Measurements from ENCODE around the gene RPL34. TPM values are rescaled to one million over a fixed set of nuclear protein-coding genes. Genes with fewer than 3 reads are reported as not detected.

Gene RPL34
- total RNA-seq, 1 experiment from 2014 or later = 488 TPM

GRCh38 chr4:108601106-108601505, 19.3 kb upstream of the RPL34 start:
- Histone ChIP-seq H3K4me3 (ENCODE audit: low read depth in 2 of 2, low read length in 2 of 2) (no peak overlapping the region), H3K27ac (ENCODE audit: low read length) (no peak overlapping the region), H3K27me3 (ENCODE audit: control insufficient read depth, insufficient read depth, low read length) (no peaks in the 10 kb centered on the region), H3K36me3 (ENCODE audit: control insufficient read depth, insufficient read depth, low read length) (no peaks in the 10 kb centered on the region), H3K9me3 (ENCODE audit: control insufficient read depth, insufficient read depth, low read depth, low read length) (no peaks in the 10 kb centered on the region), H3K4me1 (ENCODE audit: control insufficient read depth, insufficient read depth, low read length) (no peaks in the 10 kb centered on the region)
- ChIA-PET POLR2A (no interaction called here), CTCF (no interaction called here)
- in situ Hi-C loops (cut with HindIII; ENCODE audit: low pct_unique_long_range_greater_than_20kb, low sequenced_read_pairs) (no loop called here), intact Hi-C loops (cut with micrococcal nuclease; ENCODE audit: unreplicated experiment) (no loop called here)
- ATAC-seq (no peak), DNase-seq (ENCODE audit: low read depth, low spot score) (no peak)
- TF ChIP-seq TCF7L2 (IDR thresholded peaks at IDR 0.05; ENCODE audit: low read depth, low read length) = no peak
- TF ChIP-seq SIN3A (IDR thresholded peaks at IDR 0.05; ENCODE audit: borderline replicate concordance, insufficient read depth, low read depth, low read length) = no peak
- no peak for TF ChIP-seq REST (IDR thresholded peaks at IDR 0.05; ENCODE audit: insufficient read depth in 1 of 2, low read depth in 2 of 2, low read length in 1 of 2)
- no peak for TF ChIP-seq CTCF (IDR thresholded peaks at IDR 0.05)
- TF ChIP-seq POLR2AphosphoS5 (IDR thresholded peaks at IDR 0.05; ENCODE audit: low read depth, low read length) = no peak
- BruUV-seq (replicated peaks) = no TSS peak

GRCh38 chr4:108601532-108601931, 18.8 kb upstream of the RPL34 start:
- Histone ChIP-seq H3K36me3 (ENCODE audit: control insufficient read depth, insufficient read depth, low read length) (no peaks in the 10 kb centered on the region), H3K27ac (ENCODE audit: low read length) (no peak overlapping the region), H3K4me1 (ENCODE audit: control insufficient read depth, insufficient read depth, low read length) (no peaks in the 10 kb centered on the region), H3K4me3 (ENCODE audit: low read depth in 2 of 2, low read length in 2 of 2) (no peak overlapping the region), H3K9me3 (ENCODE audit: control insufficient read depth, insufficient read depth, low read depth, low read length) (no peaks in the 10 kb centered on the region), H3K27me3 (ENCODE audit: control insufficient read depth, insufficient read depth, low read length) (no peaks in the 10 kb centered on the region)
- TF ChIP-seq CTCF (IDR thresholded peaks at IDR 0.05) (no peak), POLR2AphosphoS5 (IDR thresholded peaks at IDR 0.05; ENCODE audit: low read depth, low read length) (no peak), SIN3A (IDR thresholded peaks at IDR 0.05; ENCODE audit: borderline replicate concordance, insufficient read depth, low read depth, low read length) (no peak), TCF7L2 (IDR thresholded peaks at IDR 0.05; ENCODE audit: low read depth, low read length) (no peak), REST (IDR thresholded peaks at IDR 0.05; ENCODE audit: insufficient read depth in 1 of 2, low read depth in 2 of 2, low read length in 1 of 2) (no peak)
- CTCF ChIA-PET = no interaction called here
- BruUV-seq (replicated peaks) = no TSS peak
- POLR2A ChIA-PET = no interaction called here
- DNase-seq (ENCODE audit: low read depth, low spot score) (no peak), ATAC-seq (no peak)
- in situ Hi-C loops (cut with HindIII; ENCODE audit: low pct_unique_long_range_greater_than_20kb, low sequenced_read_pairs) (no loop called here), intact Hi-C loops (cut with micrococcal nuclease; ENCODE audit: unreplicated experiment) (no loop called here)

All from Panc1 (cell line).